Ectodermal cell (in vitro differentiated cells): ENCODE measurements around the gene GTF3C5.

Source experiments
- H3K27ac ChIP-seq: 2 replicates; pipeline ENCODE4 v1.7.0; 2013; ENCODE audit warnings: mild to moderate bottlenecking, low read depth, low read length; ENCODE audit not compliant: insufficient read depth, poor library complexity, severe bottlenecking
- H3K27me3 ChIP-seq: 2 replicates; pipeline ENCODE4 v1.7.0; 2013; ENCODE audit warnings: mild to moderate bottlenecking, low read length; ENCODE audit not compliant: insufficient read depth, control insufficient read depth, poor library complexity, severe bottlenecking
- H3K36me3 ChIP-seq: one replicate; pipeline ENCODE4 v1.7.0; 2013; ENCODE audit warnings: low read length; ENCODE audit not compliant: control insufficient read depth, insufficient read depth
- H3K4me1 ChIP-seq: one replicate; pipeline ENCODE4 v1.7.0; 2013; ENCODE audit warnings: low read length; ENCODE audit not compliant: control insufficient read depth, insufficient read depth
- H3K4me3 ChIP-seq: 2 replicates; pipeline ENCODE4 v1.7.0; 2013; ENCODE audit warnings: low read depth, low read length, control low read depth; ENCODE audit not compliant: insufficient read depth
- H3K9me3 ChIP-seq: 2 replicates; pipeline ENCODE4 v1.7.0; 2013; ENCODE audit warnings: mild to moderate bottlenecking, low read length, moderate library complexity; ENCODE audit not compliant: control insufficient read depth
- WGBS, 2 experiments: methylation state at CpG; one replicate each; pipeline ENCODE4 v1.1.7; 2013; ENCODE audit warnings: missing lambda C conversion rate in 2 of 2; 5-methylcytosine and 5-hydroxymethylcytosine counted together

GTF3C5 gene

DNA sequence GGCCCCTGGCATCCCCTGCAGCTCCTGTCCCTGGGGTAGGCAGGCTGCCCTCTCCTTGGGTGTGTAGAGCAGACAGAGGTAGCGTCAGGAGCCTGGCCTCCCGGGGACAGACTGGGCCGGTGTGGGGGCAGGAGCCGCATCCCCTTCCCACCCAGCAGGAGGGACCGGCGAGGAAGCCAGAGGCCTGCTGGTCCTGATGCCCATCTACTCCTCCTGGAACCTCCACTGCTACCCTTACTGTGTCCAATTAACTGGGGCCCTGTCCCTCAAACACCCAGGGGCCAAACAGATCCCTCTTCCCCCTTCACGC, 74.6 kb downstream of the GTF3C5 start:
- 77 to 85% methylated on average over 7 of the region's 7 CpGs for WGBS, 2 experiments
- Histone ChIP-seq H3K27me3 (no peaks in the 10 kb centered on the region), H3K27ac (no peak overlapping the region), H3K36me3 (peaks cover 58% of the 10 kb centered on the region), H3K9me3 (no peaks in the 10 kb centered on the region), H3K4me1 (no peaks in the 10 kb centered on the region), H3K4me3 (no peak overlapping the region)

DNA sequence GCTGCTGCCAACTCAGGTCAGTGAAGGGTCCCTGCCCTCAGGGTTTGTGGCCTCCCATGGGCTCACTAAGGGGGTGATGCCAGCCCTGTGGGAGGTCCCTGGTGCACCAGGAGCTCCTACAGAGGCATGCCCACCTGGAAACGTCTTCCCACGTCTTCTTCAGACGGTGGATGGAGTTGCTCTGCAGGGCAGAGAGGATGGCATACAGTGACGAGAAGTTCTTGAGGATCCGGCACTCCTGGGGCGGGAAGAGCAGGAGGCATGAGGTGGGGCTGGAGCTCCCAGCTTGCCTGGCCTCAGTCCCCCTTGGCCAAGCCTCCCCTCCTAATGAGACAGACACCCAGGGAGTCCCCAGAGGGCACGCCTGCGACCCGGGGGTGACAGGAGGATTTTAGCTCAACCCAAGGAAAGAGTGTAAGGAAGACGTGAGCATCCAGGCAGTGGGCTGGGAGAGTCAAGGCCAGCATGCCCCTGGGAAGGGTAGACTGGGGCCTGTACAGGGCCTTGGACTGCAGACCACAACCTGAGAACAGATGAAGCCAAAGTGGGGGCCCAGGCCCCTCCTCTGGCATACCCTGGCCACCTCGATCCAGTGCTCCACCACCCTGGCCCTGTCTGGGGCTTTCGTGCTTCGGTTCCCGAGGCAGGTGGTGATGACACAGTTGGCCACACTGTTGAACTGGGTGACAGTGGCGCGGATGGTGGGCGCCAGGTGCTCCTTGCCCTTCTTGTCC, 75.9 kb downstream of the GTF3C5 start:
- Histone ChIP-seq H3K27me3 (no peaks in the 10 kb centered on the region), H3K36me3 (peaks cover 48% of the 10 kb centered on the region), H3K9me3 (no peaks in the 10 kb centered on the region), H3K4me1 (no peaks in the 10 kb centered on the region), H3K4me3 (no peak overlapping the region), H3K27ac (no peak overlapping the region)
- WGBS, 2 experiments = 96% methylated on average over 17 of the region's 17 CpGs

DNA sequence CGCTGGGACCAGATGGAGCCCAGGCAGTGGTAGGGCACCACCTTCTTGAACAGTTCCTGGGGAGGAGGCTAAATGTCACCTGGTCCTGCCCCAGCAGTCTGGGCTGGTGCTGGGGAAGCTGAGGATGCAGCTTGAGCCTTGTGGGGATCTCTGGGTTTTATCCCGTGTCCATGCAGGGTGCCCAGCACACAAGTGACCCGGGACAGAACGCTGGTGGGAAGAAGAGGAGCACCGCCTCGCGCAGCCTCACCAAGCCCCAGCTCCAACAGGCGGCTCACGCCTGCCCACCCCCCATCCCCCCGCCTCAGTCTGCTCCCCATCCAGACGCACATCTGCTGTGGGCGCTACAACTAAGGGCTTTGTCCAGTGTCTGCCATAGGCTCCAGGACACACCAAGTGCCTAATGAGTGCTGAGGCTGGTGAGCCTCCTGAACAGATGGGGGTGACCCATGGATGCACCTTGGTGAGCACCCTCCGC, 76.5 kb downstream of the GTF3C5 start:
- 88 to 91% methylated on average over 13 of the region's 13 CpGs for WGBS, 2 experiments
- H3K36me3 ChIP-seq = peaks cover 42% of the 10 kb centered on the region
- no peaks in the 10 kb centered on the region for H3K4me1 ChIP-seq
- no peak overlapping the region for H3K4me3 ChIP-seq
- no peaks in the 10 kb centered on the region for H3K27me3 ChIP-seq
- no peaks in the 10 kb centered on the region for H3K9me3 ChIP-seq
- H3K27ac ChIP-seq = no peak overlapping the region
